Tibial nerve (tissue), 4 donors: ENCODE measurements around the gene ZP2. TPM values are rescaled to one million over a fixed set of nuclear protein-coding genes. Genes with fewer than 3 reads are reported as not detected.
"Not testable (repeated sequence)": the region's sequence is repeated elsewhere in the genome, so short reads cannot be mapped to it uniquely, and the experiment has no call there.

Source experiments
- DNase-seq, 2 donors: peaks; one replicate each; pipeline ENCODE4 v3.0.0-alpha.2; 2019; ENCODE audit warnings: low spot score in 2 of 2
- H3K27ac ChIP-seq, 4 donors: fragments of 200-600 bp; sonication (generic) in 3 of 4; one replicate each; pipeline ENCODE4 v1.5.1; 2017 to 2019; ENCODE audit warnings: mild to moderate bottlenecking in 1 of 4
- H3K27me3 ChIP-seq, 2 donors: fragments of 200-600 bp; sonication (generic) in 1 of 2; one replicate each; pipeline versions ENCODE4 v1.5.1 to v1.6.0; 2017 to 2019
- H3K36me3 ChIP-seq, 3 donors: fragments of 200-600 bp; sonication (generic); one replicate each; pipeline ENCODE4 v1.5.1; 2018 to 2019
- H3K4me1 ChIP-seq, 4 donors: fragments of 200-600 bp; sonication (generic) in 3 of 4; one replicate each; pipeline ENCODE4 v1.5.1; 2017 to 2019
- H3K4me3 ChIP-seq, 4 donors: fragments of 200-600 bp; sonication (generic) in 3 of 4; one replicate each; pipeline ENCODE4 v1.5.1; 2017 to 2019; ENCODE audit warnings: mild to moderate bottlenecking in 1 of 4, moderate library complexity in 1 of 4
- H3K9me3 ChIP-seq, 4 donors: fragments of 200-600 bp; sonication (generic) in 3 of 4; one replicate each; pipeline ENCODE4 v1.5.1; 2017 to 2019
- EP300 ChIP-seq, 2 donors: sonication (generic); formaldehyde crosslinking; IDR thresholded peaks; one replicate each; pipeline ENCODE4 v1.6.1; 2017; ENCODE audit warnings: antibody characterized with exemption in 2 of 2, mild to moderate bottlenecking in 1 of 2
- POLR2A ChIP-seq, 2 donors: fragments of 450-650 bp; IDR thresholded peaks; one replicate each; pipeline ENCODE4 v1.6.1; 2017; ENCODE audit warnings: antibody characterized with exemption in 2 of 2, mild to moderate bottlenecking in 2 of 2, moderate library complexity in 2 of 2
- WGBS, 2 donors: methylation state at CpG; one replicate each; pipeline ENCODE4 v1.1.5; 2018; 5-methylcytosine and 5-hydroxymethylcytosine counted together
- total RNA-seq, 4 donors: library from RNA; depleted of rRNA; stranded (reverse); fragments of >200 nt; gene quantifications; one replicate each; pipeline ENCODE4 v1.1.0, GENCODE V29; 2016
- TF ChIP-seq, protein P1 (sequence below), 5 experiments: fragments of 200-600 bp in 3 of 5; fragments of 450-650 bp in 2 of 5; sonication (generic) in 3 of 5; IDR thresholded peaks; one replicate each; pipeline ENCODE4 v1.5.1; 2016 to 2019; ENCODE audit warnings: antibody characterized with exemption in 5 of 5, mild to moderate bottlenecking in 3 of 5, moderate library complexity in 2 of 5

The ZP2 gene
- total RNA-seq, 4 donors from 2014 or later, result not detected

DNA sequence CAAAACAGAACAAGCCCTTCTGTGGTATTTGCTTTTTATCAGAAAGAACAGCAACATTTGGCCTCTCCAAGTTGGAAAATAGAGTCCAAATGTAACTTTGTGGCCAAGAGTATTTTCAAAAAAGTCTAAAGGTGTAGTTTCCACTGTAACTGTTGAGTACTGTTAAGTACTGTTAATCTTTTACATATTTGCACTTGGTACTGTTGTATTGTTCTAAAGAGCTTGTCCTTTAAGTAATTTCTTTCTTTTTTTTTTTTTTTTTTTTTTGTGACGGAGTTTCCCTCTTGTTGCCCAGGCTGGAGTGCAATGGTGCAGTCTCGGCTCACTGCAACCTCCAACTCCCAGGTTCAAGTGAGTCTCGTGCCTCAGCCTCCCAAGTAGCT lies 31.4 kb downstream of the ZP2 start:
- TF ChIP-seq EP300 (IDR thresholded peaks at IDR 0.05), result no peak
- TF ChIP-seq, protein P1, sequence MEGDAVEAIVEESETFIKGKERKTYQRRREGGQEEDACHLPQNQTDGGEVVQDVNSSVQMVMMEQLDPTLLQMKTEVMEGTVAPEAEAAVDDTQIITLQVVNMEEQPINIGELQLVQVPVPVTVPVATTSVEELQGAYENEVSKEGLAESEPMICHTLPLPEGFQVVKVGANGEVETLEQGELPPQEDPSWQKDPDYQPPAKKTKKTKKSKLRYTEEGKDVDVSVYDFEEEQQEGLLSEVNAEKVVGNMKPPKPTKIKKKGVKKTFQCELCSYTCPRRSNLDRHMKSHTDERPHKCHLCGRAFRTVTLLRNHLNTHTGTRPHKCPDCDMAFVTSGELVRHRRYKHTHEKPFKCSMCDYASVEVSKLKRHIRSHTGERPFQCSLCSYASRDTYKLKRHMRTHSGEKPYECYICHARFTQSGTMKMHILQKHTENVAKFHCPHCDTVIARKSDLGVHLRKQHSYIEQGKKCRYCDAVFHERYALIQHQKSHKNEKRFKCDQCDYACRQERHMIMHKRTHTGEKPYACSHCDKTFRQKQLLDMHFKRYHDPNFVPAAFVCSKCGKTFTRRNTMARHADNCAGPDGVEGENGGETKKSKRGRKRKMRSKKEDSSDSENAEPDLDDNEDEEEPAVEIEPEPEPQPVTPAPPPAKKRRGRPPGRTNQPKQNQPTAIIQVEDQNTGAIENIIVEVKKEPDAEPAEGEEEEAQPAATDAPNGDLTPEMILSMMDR (IDR thresholded peaks at IDR 0.05), result no peak
- H3K36me3 ChIP-seq, result peaks cover 0 to 73% (median 0%) of the 10 kb centered on the region in 3 donors
- DNase-seq, result no peak
- peaks cover 0 to 15% (median 0%) of the 10 kb centered on the region in 4 donors for H3K4me1 ChIP-seq
- H3K27me3 ChIP-seq, result no peaks in the 10 kb centered on the region
- no peak overlapping the region for H3K4me3 ChIP-seq
- H3K9me3 ChIP-seq, result no peaks in the 10 kb centered on the region
- peak overlapping the region in 1 of 4 donors; percentile 54 for H3K27ac ChIP-seq
- WGBS, 2 donors, result 63 to 72% methylated on average over 3 of the region's 3 CpGs

- TF ChIP-seq POLR2A (IDR thresholded peaks at IDR 0.05) (no peak), EP300 (IDR thresholded peaks at IDR 0.05) (peak in 1 of 2 donors; percentile 26)
- Histone ChIP-seq H3K27me3 (no peaks in the 10 kb centered on the region), H3K9me3 (no peaks in the 10 kb centered on the region), H3K36me3 (peaks cover 0 to 80% (median 0%) of the 10 kb centered on the region in 3 donors), H3K4me1 (peaks cover 0 to 15% (median 0%) of the 10 kb centered on the region in 4 donors), H3K27ac (peak overlapping the region in 1 of 4 donors; percentile 54), H3K4me3 (no peak overlapping the region)
- WGBS, 2 donors, result 47 to 62% methylated on average over 13 of the region's 13 CpGs
- peak in 1 of 2 donors; percentile 33 for DNase-seq
Observed at GRCh38 chr16:21179126-21179982, 32.0 kb downstream of the ZP2 start.

GRCh38 chr16:21175397-21175796 lies 36.0 kb downstream of the ZP2 start:
- H3K9me3 ChIP-seq, result no peaks in the 10 kb centered on the region
- H3K27ac ChIP-seq, result no peak overlapping the region
- 90 to 97% methylated on average over 1 of the region's 1 CpG for WGBS, 2 donors
- no peaks in the 10 kb centered on the region for H3K27me3 ChIP-seq
- peaks cover 0 to 12% (median 0%) of the 10 kb centered on the region in 4 donors for H3K4me1 ChIP-seq
- TF ChIP-seq POLR2A (IDR thresholded peaks at IDR 0.05), result no peak
- TF ChIP-seq, protein P1 (IDR thresholded peaks at IDR 0.05), result no peak
- no peak for TF ChIP-seq EP300 (IDR thresholded peaks at IDR 0.05)
- peaks cover 0 to 94% (median 0%) of the 10 kb centered on the region in 3 donors for H3K36me3 ChIP-seq
- no peak overlapping the region for H3K4me3 ChIP-seq
- DNase-seq, result no peak

DNA sequence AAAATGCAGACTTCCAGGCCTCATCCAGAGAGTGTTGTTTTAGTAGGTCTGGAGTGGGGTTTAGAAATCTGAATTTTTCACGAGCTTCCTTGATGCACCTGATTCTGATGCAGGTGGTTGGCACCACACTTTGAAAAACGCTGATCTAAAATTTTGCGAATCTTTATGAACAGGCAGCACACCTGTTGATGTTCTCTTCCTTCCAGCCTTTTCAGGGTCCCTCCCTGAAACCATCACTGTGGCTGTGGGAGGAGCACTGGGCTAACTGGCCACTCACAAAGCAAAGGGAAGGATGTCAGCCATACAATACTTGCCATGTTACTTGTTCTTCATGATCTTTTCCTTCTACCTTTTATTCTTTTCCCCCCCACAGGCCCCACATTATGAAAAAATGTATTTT lies 38.7 kb downstream of the ZP2 start:
- no peaks in the 10 kb centered on the region for H3K9me3 ChIP-seq
- TF ChIP-seq POLR2A (IDR thresholded peaks at IDR 0.05), result no peak
- TF ChIP-seq, protein P1 (IDR thresholded peaks at IDR 0.05), result no peak
- no peak for TF ChIP-seq EP300 (IDR thresholded peaks at IDR 0.05)
- H3K27ac ChIP-seq, result no peak overlapping the region
- no peak for DNase-seq
- H3K27me3 ChIP-seq, result no peaks in the 10 kb centered on the region
- peaks cover 0 to 84% (median 0%) of the 10 kb centered on the region in 3 donors for H3K36me3 ChIP-seq
- no peak overlapping the region for H3K4me3 ChIP-seq
- WGBS, 2 donors, result 92 to 93% methylated on average over 3 of the region's 3 CpGs
- H3K4me1 ChIP-seq, result no peaks in the 10 kb centered on the region

- not testable (repeated sequence) for H3K27me3 ChIP-seq, H3K27ac ChIP-seq, H3K9me3 ChIP-seq, H3K4me3 ChIP-seq, DNase-seq, H3K4me1 ChIP-seq
- 96 to 97% methylated on average over 8 of the region's 8 CpGs for WGBS, 2 donors
- H3K36me3 ChIP-seq, result peaks cover 0 to 84% (median 0%) of the 10 kb centered on the region in 3 donors
Observed at GRCh38 chr16:21170116-21170515, 41.3 kb downstream of the ZP2 start.

- no peak overlapping the region for H3K27ac ChIP-seq
- no peaks in the 10 kb centered on the region for H3K4me1 ChIP-seq
- H3K9me3 ChIP-seq, result no peaks in the 10 kb centered on the region
- no peak overlapping the region for H3K4me3 ChIP-seq
- no peaks in the 10 kb centered on the region for H3K27me3 ChIP-seq
- 92 to 98% methylated on average over 5 of the region's 5 CpGs for WGBS, 2 donors
- peaks cover 0 to 84% (median 0%) of the 10 kb centered on the region in 3 donors for H3K36me3 ChIP-seq
- no peak for DNase-seq
- TF ChIP-seq POLR2A (IDR thresholded peaks at IDR 0.05), result no peak
- TF ChIP-seq, protein P1 (IDR thresholded peaks at IDR 0.05), result no peak
- TF ChIP-seq EP300 (IDR thresholded peaks at IDR 0.05), result no peak
Observed at GRCh38 chr16:21169249-21169981, 42.0 kb downstream of the ZP2 start.
